AG04450 (cell line): ENCODE measurements around the gene EXOC5. TPM values are rescaled to one million over a fixed set of nuclear protein-coding genes. Genes with fewer than 3 reads are reported as not detected.
A peak's percentile ranks its signal among the peaks of the same experiment; 100 is the strongest.

ENCODE experiments used
- CTCF ChIA-PET: fragments of 300-600, 350-600 bp; formaldehyde crosslinking; extraction: SDS; loops from one replicate; lab custom pipeline; 2022; ENCODE audit warnings: antibody characterized with exemption, inconsistent platforms; lab: Charles Lee
- POLR2A ChIA-PET: fragments of 350-600 bp; formaldehyde crosslinking; extraction: SDS; loops from one replicate; lab custom pipeline; 2021; ENCODE audit warnings: antibody characterized with exemption, inconsistent platforms; lab: Yijun Ruan, JAX
- DNase-seq: peaks from one replicate; pipeline ENCODE4 v3.0.0-alpha.2; 2011; ENCODE audit warnings: low read depth, low spot score
- H3K27ac ChIP-seq: one replicate; pipeline ENCODE4 v1.5.1; 2012; ENCODE audit warnings: low read depth, low read length, control low read depth
- H3K27me3 ChIP-seq: one replicate; pipeline ENCODE4 v1.6.0; 2012; ENCODE audit warnings: low read length; ENCODE audit not compliant: control insufficient read depth, insufficient read depth
- H3K4me3 ChIP-seq: 2 replicates; pipeline ENCODE4 v1.5.1; 2011; ENCODE audit warnings: mild to moderate bottlenecking, low read depth, low read length, control low read depth
- H3K9me3 ChIP-seq: 2 replicates; pipeline ENCODE4 v1.5.1; 2012; ENCODE audit warnings: low read length; ENCODE audit not compliant: control insufficient read depth, insufficient read depth
- CTCF ChIP-seq: IDR thresholded peaks from 2 replicates; pipeline ENCODE4 v1.5.1; 2011; ENCODE audit warnings: low read depth, low read length, control low read depth, inconsistent platforms
- polyA plus RNA-seq: library from polyadenylated mRNA; depleted of rRNA; stranded (reverse); fragments of >200 nt; gene quantifications from 2 replicates; pipeline ENCODE4 v1.2.3, GENCODE V29; 2011

Gene EXOC5
- polyA plus RNA-seq, 1 experiment = 71.6 TPM

DNA sequence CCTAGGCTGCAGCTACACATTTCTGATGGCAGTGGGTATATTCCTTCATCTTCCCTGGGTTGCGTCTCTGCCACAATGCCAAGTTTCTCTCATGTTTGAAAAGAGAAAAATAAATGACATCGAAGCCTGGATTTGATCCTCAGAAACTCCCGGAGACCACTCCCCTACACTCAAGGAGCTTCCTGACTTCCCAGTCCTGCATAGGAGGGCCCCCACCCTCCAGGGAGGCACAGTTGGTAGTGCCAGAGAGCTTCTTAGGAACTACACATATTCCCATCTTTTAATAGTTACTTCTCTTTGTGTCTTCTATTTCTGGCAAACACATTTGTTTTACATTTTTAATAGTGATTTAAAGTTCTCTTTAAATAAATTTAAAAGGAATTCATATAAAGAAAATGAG is 30.8 kb upstream of the EXOC5 start:
- POLR2A ChIA-PET = interaction anchor here (0.5 kb wide), 1 partner anchor 810 kb away, joined by 9 read pairs; no protein-coding TSS in a partner anchor
- Histone ChIP-seq H3K9me3 (no peaks in the 10 kb centered on the region), H3K27ac (no peak overlapping the region), H3K4me3 (no peak overlapping the region), H3K27me3 (no peaks in the 10 kb centered on the region)
- TF ChIP-seq CTCF = no peak
- CTCF ChIA-PET = interaction anchor here (1.0 to 2.5 kb wide), 3 partner anchors 17 to 808 kb away, joined by 3 to 6 read pairs (median 4); no protein-coding TSS in a partner anchor
- DNase-seq = no peak

DNA sequence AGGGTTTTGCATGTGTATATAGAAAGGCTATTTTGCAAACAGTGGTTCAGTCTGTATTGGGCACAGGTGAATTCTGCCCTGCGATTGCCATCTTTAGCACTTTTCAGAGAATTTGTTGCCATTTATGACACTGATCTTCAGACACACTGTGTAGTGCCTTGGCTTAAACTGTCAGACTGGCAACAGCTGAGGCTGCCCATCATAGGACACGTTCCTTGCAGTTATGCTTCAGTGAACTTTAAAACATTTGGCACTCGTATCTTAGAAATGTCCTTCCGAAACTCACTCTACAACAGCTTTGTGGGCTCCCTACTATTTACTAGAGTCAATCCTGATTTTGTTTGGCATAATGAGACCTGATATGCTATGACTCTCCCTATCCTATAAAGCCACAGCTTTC is 29.1 kb upstream of the EXOC5 start:
- no peak for TF ChIP-seq CTCF
- Histone ChIP-seq H3K27ac (no peak overlapping the region), H3K9me3 (no peaks in the 10 kb centered on the region), H3K27me3 (no peaks in the 10 kb centered on the region), H3K4me3 (no peak overlapping the region)
- DNase-seq = no peak
- POLR2A ChIA-PET = interaction anchor here (0.9 kb wide), 1 partner anchor 699 kb away, joined by 3 read pairs; no protein-coding TSS in a partner anchor
- CTCF ChIA-PET = interaction anchor here (2.5 kb wide), 1 partner anchor 807 kb away, joined by 6 read pairs; no protein-coding TSS in a partner anchor

GRCh38 chr14:57295239-57295638 is 26.5 kb upstream of the EXOC5 start:
- no peaks in the 10 kb centered on the region for H3K27me3 ChIP-seq
- no peak for TF ChIP-seq CTCF
- H3K9me3 ChIP-seq = no peaks in the 10 kb centered on the region
- H3K4me3 ChIP-seq = no peak overlapping the region
- ChIA-PET CTCF (interaction anchor here (0.9 to 3.2 kb wide), 8 partner anchors 10 to 805 kb away, joined by 3 to 34 read pairs (median 6); no protein-coding TSS in a partner anchor), POLR2A (no interaction called here)
- no peak for DNase-seq
- no peak overlapping the region for H3K27ac ChIP-seq

DNA sequence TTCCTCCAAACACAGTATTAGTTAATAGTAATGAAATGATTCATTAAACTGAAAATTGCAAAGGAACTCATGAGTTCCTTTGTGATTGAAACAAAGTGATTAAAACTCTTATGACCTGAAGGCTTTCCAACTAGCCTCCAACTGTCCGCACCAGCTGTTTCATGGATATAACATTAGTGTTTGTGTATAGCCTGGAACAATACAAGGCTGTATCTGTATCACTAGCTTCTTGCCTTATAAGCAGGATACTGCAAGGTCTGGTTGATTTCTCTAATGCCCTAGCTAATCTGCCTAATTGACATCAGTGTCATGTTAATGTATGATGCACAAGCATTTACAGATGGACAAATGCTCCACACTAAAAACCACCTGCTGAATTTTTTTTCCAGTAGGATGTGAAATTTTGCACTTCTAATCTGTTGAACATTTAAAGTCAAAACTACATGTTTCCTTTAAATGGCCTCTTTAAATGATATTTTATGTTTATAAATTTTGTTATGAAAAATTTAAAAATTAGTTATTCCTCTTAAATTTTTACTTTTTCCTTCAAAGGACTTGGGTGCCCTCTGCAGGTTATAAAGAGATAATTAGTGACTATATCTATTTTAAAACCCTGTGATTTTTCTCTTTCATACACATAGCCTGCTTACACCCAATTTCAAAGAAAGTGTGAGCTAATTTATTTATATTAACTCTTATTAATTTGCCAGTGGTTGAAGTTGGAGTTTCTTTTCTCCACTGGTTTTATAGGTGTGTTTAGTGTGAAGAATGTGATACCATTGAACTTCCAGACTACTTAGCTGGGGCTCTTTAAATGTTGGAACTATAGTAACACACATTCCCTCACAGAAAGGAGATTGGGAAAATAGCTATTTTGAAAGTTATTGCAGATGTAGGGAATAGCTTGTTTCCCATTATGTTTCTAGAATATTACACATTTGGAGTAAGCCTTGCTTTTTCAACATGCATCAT is 25.4 kb upstream of the EXOC5 start:
- DNase-seq = no peak

More for the DNA sequence above, 25.4 kb upstream of the EXOC5 start:
- no peak overlapping the region for H3K4me3 ChIP-seq
- H3K27me3 ChIP-seq = no peaks in the 10 kb centered on the region
- H3K9me3 ChIP-seq = no peaks in the 10 kb centered on the region
- CTCF ChIA-PET = interaction anchor here (0.6 to 3.2 kb wide), 27 partner anchors 9 to 1973 kb away, joined by 3 to 34 read pairs (median 4); partner anchors contain the start of gene OTX2
- POLR2A ChIA-PET = no interaction called here
- no peak overlapping the region for H3K27ac ChIP-seq
- TF ChIP-seq CTCF = peak; percentile 50
